Adrenal gland (tissue), 5 donors: ENCODE results near the gene ARHGEF25.

ENCODE experiments used
- CTCF ChIP-seq, 6 experiments: fragments of 450-650 bp in 4 of 6; fragments of 200-600 bp in 2 of 6; sonication (generic) in 1 of 6; IDR thresholded peaks; 1 replicate in 5 of 6; 2 replicates in 1 of 6; pipeline versions ENCODE4 v1.5.1 to v1.8.0; 2016 to 2021; ENCODE audit warnings: antibody characterized with exemption in 6 of 6, mild to moderate bottlenecking in 2 of 6, moderate library complexity in 1 of 6
- POLR2A ChIP-seq, 2 donors: fragments of 450-650 bp; IDR thresholded peaks; one replicate each; pipeline ENCODE4 v1.6.1; 2017; ENCODE audit warnings: antibody characterized with exemption in 2 of 2, mild to moderate bottlenecking in 2 of 2, moderate library complexity in 1 of 2
- donor health status: DM: no; HTN: no; CAD: no.

GRCh38 chr12:57630891-57631433 is 19.7 kb downstream of the ARHGEF25 start:
- no peak for TF ChIP-seq CTCF (IDR thresholded peaks at IDR 0.05)
- TF ChIP-seq POLR2A (IDR thresholded peaks at IDR 0.05) = no peak
